NCI-H82 treated with DMSO at 0.1 percent for 48 hours (cell line): Measurements from ENCODE around the gene UACA.
"Not testable (repeated sequence)": the region's sequence is repeated elsewhere in the genome, so short reads cannot be mapped to it uniquely, and the experiment has no call there.

ENCODE experiments used
- DNase-seq: peaks from one replicate; lab custom pipeline; 2025; ENCODE audit not compliant: unreplicated experiment; lab: John Stamatoyannopoulos, UW

The UACA gene

GRCh38 chr15:70763120-70763949 lies at the start of gene UACA:
Gene UACA (minus strand): TSS chr15:70763558. CDS start chr15:70763407, 151 bp downstream.
- peak; percentile 81 for DNase-seq

DNA sequence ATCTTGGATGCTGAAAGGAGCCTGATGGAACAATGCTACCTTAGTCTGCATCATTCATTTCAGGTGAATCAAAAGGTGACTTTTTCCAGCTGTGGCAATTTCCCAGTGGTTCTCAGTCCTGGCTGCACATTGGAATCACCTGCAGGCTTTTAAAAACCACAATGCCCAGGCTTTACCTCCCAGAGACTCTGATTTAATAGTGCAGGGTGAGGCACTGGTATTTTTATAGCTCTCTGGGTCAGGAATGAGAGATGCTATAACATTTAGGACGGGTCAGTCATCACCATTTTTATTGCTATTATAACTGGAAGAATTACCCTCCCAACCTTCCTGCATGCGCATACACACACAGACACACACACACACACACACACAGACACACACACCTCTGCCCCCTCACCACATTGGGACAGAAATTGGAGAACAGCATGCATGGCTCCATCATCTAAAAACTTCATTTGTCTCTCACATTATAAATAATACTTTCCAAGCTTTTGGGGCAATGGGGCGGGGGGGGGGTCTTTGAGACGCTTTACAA lies 49.5 kb upstream of the UACA start:
- no peak for DNase-seq

GRCh38 chr15:70810916-70811578 lies 47.7 kb upstream of the UACA start:
- DNase-seq, result no peak

DNA sequence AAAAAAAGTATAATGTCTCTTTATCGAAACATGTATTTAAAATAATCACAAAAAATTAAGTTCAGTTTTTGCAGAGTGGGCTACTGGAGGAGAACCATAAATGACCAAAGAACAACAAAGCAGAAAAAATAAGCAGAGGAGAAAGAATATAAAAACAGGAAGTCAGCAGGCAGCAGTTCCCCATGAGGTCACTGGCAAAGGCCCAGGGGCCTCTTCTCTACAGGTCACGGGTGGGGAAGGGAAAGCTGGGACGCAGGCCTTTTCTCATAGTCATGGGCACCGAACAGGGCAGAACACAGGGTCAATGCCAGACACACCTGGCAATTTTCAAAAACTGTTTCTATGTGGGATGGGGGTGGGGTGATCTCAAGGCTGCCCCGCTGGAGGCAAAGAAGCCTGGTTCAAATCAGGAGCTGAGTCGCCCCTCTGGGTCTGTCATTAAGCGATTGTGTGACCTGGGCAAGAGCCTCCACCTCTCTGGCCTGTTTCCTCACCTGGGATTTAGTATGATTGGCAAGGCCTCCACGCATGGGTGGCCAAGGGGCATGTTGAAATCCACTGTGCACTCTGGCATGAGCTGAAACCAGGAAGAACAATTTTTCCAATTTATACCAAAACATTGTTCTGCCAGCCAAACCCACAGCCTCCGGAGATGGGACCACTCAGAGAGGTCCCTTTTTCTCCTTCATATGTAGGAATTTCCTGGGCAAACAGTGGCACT lies 43.8 kb upstream of the UACA start:
- no peak for DNase-seq

DNA sequence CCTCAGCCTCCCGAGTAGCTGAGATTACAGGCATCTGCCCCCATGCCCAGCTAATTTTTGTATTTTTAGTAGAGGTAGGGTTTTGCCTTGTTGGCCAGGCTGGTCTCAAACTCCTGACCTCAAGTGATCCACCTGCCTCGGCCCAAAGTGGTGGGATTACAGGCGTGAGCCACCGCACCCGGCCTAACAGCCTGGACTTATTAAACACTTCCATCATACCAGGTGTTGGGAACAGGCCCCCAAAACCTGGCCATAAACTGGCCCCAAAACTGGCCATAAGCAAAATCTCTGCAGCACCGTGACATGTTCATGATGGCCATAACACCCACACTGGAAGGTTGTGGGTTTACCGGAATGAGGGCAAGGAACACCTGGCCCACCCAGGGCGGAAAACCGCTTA lies 41.0 kb upstream of the UACA start:
- not testable (repeated sequence) for DNase-seq

DNA sequence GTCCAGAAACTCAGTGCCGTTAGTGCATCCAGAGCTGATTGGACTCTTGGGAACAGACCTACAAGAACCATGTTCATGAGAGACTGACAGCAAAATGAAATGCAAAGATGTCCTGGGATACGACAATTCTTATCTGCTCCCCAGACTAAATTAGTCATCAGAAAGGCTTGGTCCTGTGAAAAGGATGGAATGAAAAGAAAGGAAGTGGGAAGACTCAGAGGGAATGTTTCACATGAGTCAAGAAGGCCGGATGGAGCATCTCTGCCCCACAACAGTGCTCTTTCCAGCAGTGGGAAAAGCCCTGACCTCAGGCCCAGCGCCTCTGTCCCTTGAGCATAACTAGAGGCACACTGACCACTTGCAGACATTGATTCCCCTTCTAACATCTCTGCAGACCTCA lies 39.3 kb upstream of the UACA start:
- DNase-seq, result no peak

DNA sequence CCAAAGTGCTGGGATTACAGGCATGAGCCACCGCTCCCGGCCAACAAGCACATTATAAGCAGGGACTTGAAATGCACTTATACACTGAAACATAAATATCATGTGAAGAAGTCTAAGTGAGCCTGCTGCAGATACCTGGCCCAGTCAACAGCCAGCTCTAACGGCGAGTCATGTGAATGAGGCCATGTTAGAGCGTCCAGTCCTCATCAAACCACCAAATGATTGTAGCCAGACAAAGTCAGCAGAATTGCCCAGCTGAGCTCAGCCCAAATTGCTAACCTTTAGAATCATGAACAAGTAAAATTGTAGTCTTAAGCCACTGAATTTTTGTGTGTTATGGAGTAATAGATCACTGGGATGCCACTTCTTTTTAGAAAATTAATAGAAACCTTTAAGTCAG lies 37.8 kb upstream of the UACA start:
- DNase-seq, result no peak

DNA sequence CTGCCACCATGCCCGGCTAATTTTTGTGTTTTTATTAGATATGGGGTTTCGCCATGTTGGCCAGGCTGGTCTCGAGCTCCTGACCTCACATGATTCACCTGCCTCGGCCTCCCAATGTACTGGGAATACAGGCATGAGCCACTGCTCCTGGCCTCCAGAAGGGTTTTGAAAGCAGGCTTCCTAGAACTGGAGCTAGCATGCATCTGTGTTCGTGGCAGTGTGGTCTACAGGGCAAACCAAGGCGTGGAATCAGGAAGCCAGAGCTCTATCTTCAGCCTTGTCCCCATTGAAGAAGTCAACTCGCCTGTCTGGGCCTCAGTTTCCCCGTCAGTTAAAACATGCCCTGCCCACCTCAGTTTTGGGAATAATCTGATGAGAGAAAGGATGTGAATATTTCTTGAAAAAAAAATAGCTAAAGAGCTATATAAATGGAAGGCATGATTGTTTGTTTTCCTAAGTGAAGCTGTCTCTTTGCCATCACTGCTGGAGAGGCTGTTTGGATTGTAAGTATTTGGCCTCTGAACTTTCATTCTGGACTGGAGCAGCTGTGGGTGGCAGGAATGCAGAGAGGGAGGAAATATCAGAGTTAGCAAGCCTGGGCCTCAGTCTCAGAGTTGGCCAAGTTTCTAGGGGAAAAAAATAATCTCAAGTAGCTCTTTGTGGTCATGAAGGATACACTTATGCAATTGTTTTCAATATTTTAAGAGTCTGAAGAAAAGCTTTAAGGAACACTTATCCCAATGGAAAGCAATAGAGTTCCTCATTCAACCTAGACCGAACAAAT lies 36.5 kb upstream of the UACA start:
- no peak for DNase-seq

GRCh38 chr15:70797464-70797863 lies 34.1 kb upstream of the UACA start:
- DNase-seq, result no peak

DNA sequence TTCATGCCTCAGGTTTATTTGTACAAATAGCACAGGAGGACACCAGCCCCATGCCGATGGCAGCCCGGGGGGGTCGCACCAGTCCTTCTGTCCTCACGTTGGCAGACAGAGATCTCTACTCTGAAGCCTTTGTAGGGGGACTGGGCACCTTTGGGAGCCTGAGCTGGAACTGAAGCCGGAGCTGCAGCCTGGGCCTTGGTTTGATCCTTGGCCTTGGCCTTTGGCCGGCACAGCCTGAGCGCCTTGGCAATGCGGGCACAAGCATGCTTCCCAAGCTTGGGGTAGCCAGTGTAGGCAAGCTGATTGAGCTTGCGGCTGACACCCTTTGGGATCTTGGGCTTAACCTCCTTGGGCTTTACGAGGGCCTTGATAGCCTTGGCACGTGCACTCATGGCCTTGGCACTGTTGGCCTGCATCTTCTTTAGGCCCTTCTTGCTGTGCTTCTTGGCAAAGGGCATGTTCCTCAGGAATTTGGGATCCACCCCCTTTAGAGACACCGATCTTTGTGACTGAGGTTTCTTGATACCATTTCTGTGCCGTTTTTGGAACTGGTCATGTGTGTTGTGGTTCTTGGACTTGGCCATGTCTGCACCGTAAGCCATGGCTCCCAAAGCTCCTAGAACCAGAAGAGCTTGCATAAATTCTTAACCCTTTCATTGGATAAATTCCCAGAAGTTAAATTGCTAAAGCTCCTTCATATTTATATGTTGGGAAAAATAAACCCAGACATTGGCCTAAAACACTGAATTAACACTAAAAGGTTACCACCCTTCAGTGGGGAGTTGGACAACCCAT lies 33.4 kb upstream of the UACA start:
- no peak for DNase-seq

GRCh38 chr15:70795311-70795665 lies 31.9 kb upstream of the UACA start:
- DNase-seq, result no peak

DNA sequence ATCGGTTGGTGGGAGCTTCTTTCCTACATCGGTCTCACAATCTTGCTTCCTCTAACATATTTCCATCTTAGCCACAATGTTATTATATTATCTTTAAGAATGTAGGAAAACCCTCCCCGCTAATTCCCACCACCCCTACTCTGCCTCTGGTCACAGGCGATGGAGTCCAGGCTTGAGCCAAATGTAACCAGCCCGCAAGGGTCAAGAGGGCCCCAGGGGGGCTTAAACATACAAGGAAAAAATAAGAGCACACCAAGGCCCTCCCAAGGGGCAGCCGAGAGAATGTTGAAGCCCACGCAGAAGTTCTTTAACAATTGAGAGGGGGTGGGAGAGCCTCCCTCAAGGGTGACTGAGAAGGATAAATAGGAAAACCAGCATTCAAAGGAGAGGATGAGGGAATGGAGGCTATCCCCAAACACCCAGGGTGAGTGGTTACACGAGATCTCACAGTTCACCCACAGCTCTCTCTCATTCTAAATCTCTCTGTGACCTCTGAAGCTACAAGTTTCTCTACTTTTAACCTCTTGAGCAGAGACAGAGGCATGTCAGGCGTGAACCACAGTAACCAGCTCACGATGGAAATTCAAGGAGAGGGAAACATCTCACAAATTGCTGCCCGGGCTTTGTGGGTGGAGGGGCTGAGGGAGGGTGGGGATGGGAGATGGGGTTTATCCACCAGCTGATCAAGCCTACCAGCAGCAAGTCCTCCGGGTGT lies 31.4 kb upstream of the UACA start:
- DNase-seq, result no peak

DNA sequence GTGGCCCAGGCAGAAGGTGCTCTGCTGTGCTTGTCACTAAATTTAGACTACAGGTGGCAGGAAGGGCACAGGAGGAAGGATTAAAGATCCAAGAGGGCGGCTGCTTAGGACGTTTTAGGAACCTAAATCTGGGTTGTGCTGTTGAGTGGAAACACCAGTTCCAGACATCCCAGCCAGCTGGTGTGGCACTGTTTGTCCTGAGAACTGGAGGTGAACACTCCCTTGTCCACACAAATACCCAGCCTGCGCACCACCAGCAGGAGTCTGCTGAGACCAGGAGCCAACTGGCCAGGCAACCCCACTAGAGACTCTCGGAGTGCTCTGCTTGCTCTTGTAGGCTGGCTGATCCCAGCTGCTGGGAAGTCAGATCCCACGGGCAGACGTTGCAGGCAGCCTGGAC lies 30.3 kb upstream of the UACA start:
- no peak for DNase-seq

GRCh38 chr15:70792171-70792573 lies 28.8 kb upstream of the UACA start:
- no peak for DNase-seq

- no peak for DNase-seq
Measured at GRCh38 chr15:70791259-70791658, 27.9 kb upstream of the UACA start.

- no peak for DNase-seq
Measured at GRCh38 chr15:70789213-70789612, 25.9 kb upstream of the UACA start.

- no peak for DNase-seq
Measured at GRCh38 chr15:70788114-70789049, 25.0 kb upstream of the UACA start.

DNA sequence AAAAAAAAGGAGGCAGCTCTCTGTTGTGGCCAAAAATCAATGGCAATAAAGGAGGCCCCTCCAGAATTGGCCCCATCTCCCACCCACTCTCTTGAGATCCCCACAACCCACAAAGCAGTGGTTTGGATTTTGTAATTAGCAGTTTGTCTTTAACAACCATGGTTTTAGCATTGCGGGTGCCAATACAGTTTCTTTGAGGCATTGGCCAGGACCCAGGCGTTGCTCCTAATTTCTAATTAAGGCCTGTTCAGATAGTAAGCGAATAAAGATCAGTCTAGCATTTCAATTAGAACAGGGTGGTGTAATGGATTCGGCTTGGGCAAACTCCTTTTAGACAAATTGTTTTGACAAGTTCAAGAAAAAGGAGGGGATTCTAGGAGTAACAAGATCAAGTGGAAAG lies 23.6 kb upstream of the UACA start:
- DNase-seq, result no peak
